Lung (tissue), 12 donors: Measurements from ENCODE around the gene KCNQ5. TPM values are rescaled to one million over a fixed set of nuclear protein-coding genes. Genes with fewer than 3 reads are reported as not detected.
A peak's percentile ranks its signal among the peaks of the same experiment; 100 is the strongest.

ENCODE experiments used
- ATAC-seq: fragments of 200-7000 bp; cut with Tn5 transposase; one replicate; pipeline ENCODE4 v1.9.1; 2020; ENCODE audit warnings: moderate number of reproducible peaks; ENCODE audit not compliant: insufficient read depth, low FRiP score
- DNase-seq, 3 donors: peaks; one replicate each; pipeline ENCODE4 v3.0.0-alpha.2; 2013 to 2017
- H3K27ac ChIP-seq, 2 donors: one replicate each; pipeline ENCODE4 v1.5.1; 2013; ENCODE audit warnings: mild to moderate bottlenecking in 2 of 2, moderate library complexity in 2 of 2, control low read depth in 1 of 2, inconsistent platforms in 1 of 2, low read depth in 1 of 2, low read length in 1 of 2
- H3K27me3 ChIP-seq, 3 donors: one replicate each; pipeline ENCODE4 v1.5.1; 2013; ENCODE audit warnings: low read length in 2 of 3; ENCODE audit not compliant: control insufficient read depth in 3 of 3, insufficient read depth in 3 of 3
- H3K36me3 ChIP-seq, 4 donors: one replicate each; pipeline ENCODE4 v1.5.1; 2013; ENCODE audit warnings: low read length in 4 of 4, mild to moderate bottlenecking in 1 of 4, moderate library complexity in 1 of 4; ENCODE audit not compliant: control insufficient read depth in 4 of 4, insufficient read depth in 4 of 4
- H3K4me1 ChIP-seq, 5 donors: one replicate each; pipeline ENCODE4 v1.5.1; 2013; ENCODE audit warnings: low read length in 5 of 5, mild to moderate bottlenecking in 2 of 5, moderate library complexity in 1 of 5; ENCODE audit not compliant: control insufficient read depth in 5 of 5, insufficient read depth in 5 of 5
- H3K4me3 ChIP-seq: one replicate; pipeline ENCODE4 v1.5.1; 2013; ENCODE audit warnings: mild to moderate bottlenecking, control low read depth, moderate library complexity
- H3K9ac ChIP-seq, 2 donors: one replicate each; pipeline ENCODE4 v1.5.1; 2013; ENCODE audit warnings: low read length in 2 of 2, control low read depth in 1 of 2; ENCODE audit not compliant: insufficient read depth in 1 of 2
- H3K9me3 ChIP-seq, 4 donors: one replicate each; pipeline ENCODE4 v1.5.1; 2013; ENCODE audit warnings: low read length in 3 of 4, mild to moderate bottlenecking in 1 of 4, moderate library complexity in 1 of 4; ENCODE audit not compliant: control insufficient read depth in 4 of 4, insufficient read depth in 3 of 4
- CTCF ChIP-seq: IDR thresholded peaks from 2 replicates; pipeline ENCODE4 v1.5.1; 2012; ENCODE audit warnings: mild to moderate bottlenecking; ENCODE audit errors: control extremely low read depth, extremely low read depth
- WGBS, 2 donors: extraction: QIAGEN DNeasy Blood & Tissue Kit; methylation state at CpG; one replicate each; pipeline ENCODE4 v1.1.7; 2013; 5-methylcytosine and 5-hydroxymethylcytosine counted together
- polyA plus RNA-seq, 2 donors: library from polyadenylated mRNA; stranded (reverse); fragments of 200-250 nt; gene quantifications; one replicate each; pipeline ENCODE4 v1.2.1, GENCODE V29; 2013
- total RNA-seq, 2 donors: library from RNA; depleted of rRNA in 1 of 2; stranded (reverse); fragments of >200 nt in 1 of 2; gene quantifications; one replicate each; pipeline ENCODE4 v1.2.1, GENCODE V29; 2014 to 2021
- donor health status: control.
- donor health status: control.
- donor health status: Bipolar disorder and iron deficiency.
- donor health status: healthy.
- donor health status: DM: yes; HTN: yes; CAD: no.

The KCNQ5 gene
- total and polyA plus RNA-seq, 4 donors, result 0.12 to 5.7 (median 0.46) TPM

GRCh38 chr6:72616406-72617015, 5.4 kb upstream of the KCNQ5 start:
- Histone ChIP-seq H3K36me3 (no peaks in the 10 kb centered on the region), H3K27me3 (peaks cover 0 to 22% (median 12%) of the 10 kb centered on the region in 3 donors), H3K9ac (no peak overlapping the region), H3K27ac (no peak overlapping the region), H3K4me1 (peaks cover 0 to 24% (median 1%) of the 10 kb centered on the region in 5 donors), H3K4me3 (no peak overlapping the region), H3K9me3 (no peaks in the 10 kb centered on the region)
- peak; percentile 32 for TF ChIP-seq CTCF
- DNase-seq, result peak in 2 of 3 donors; percentile 40 to 69
- no peak for ATAC-seq
- 30 to 39% methylated on average over 3 of the region's 3 CpGs for WGBS, 2 donors

GRCh38 chr6:72617721-72618120, 4.1 kb upstream of the KCNQ5 start:
- 89 to 93% methylated on average over 3 of the region's 3 CpGs for WGBS, 2 donors
- no peak for TF ChIP-seq CTCF
- Histone ChIP-seq H3K9ac (no peak overlapping the region), H3K27me3 (peaks cover 0 to 29% (median 15%) of the 10 kb centered on the region in 3 donors), H3K36me3 (no peaks in the 10 kb centered on the region), H3K27ac (no peak overlapping the region), H3K4me3 (no peak overlapping the region), H3K9me3 (no peaks in the 10 kb centered on the region), H3K4me1 (peaks cover 0 to 36% (median 1%) of the 10 kb centered on the region in 5 donors)
- ATAC-seq (no peak), DNase-seq (no peak)

- no peaks in the 10 kb centered on the region for H3K9me3 ChIP-seq
- H3K27me3 ChIP-seq, result peaks cover 0 to 46% (median 36%) of the 10 kb centered on the region in 3 donors
- WGBS, 2 donors, result 7 to 11% methylated on average over 31 of the region's 31 CpGs
- no peak overlapping the region for H3K27ac ChIP-seq
- DNase-seq (peak; percentile 62 to 70 (median 68)), ATAC-seq (no peak)
- H3K9ac ChIP-seq, result no peak overlapping the region
- H3K4me1 ChIP-seq, result peaks cover 0 to 43% (median 1%) of the 10 kb centered on the region in 5 donors
- no peak for TF ChIP-seq CTCF
- H3K36me3 ChIP-seq, result no peaks in the 10 kb centered on the region
- H3K4me3 ChIP-seq, result no peak overlapping the region
These were observed 1.8 kb upstream of the KCNQ5 start for GRCh38 chr6:72619883-72620696.
